Activated T-cell treated with anti-CD3 and anti-CD28 coated beads for 1 hour (primary cell): ENCODE data around the gene RIPOR1.

Experiments used
- DNase-seq: peaks from one replicate; pipeline ENCODE4 v3.0.0-alpha.2; 2020; ENCODE audit warnings: low read depth

RIPOR1 gene

GRCh38 chr16:67538666-67539101 lies 10.1 kb downstream of the RIPOR1 start:
- no peak for DNase-seq

- DNase-seq: no peak
Observed at GRCh38 chr16:67539271-67539670, 10.6 kb downstream of the RIPOR1 start.

GRCh38 chr16:67539691-67540635 lies 11.3 kb downstream of the RIPOR1 start:
- DNase-seq: no peak

GRCh38 chr16:67540756-67541155 lies 12.1 kb downstream of the RIPOR1 start:
- no peak for DNase-seq

GRCh38 chr16:67541391-67542263 lies 13.0 kb downstream of the RIPOR1 start:
- no peak for DNase-seq

GRCh38 chr16:67542464-67542863 lies 13.8 kb downstream of the RIPOR1 start:
- peak; percentile 51 for DNase-seq

GRCh38 chr16:67543036-67543435 lies 14.4 kb downstream of the RIPOR1 start:
- no peak for DNase-seq

- no peak for DNase-seq
Observed at GRCh38 chr16:67543582-67543981, 15.0 kb downstream of the RIPOR1 start.

GRCh38 chr16:67544329-67544841 lies 15.8 kb downstream of the RIPOR1 start:
- no peak for DNase-seq

GRCh38 chr16:67544844-67545664 lies 16.4 kb downstream of the RIPOR1 start:
- no peak for DNase-seq

GRCh38 chr16:67545665-67546024 lies 17.0 kb downstream of the RIPOR1 start:
- no peak for DNase-seq

GRCh38 chr16:67546091-67546501 lies 17.5 kb downstream of the RIPOR1 start:
- no peak for DNase-seq

GRCh38 chr16:67546761-67547422 lies 18.3 kb downstream of the RIPOR1 start:
- DNase-seq: peak; percentile 68

- peak; percentile 41 for DNase-seq
Observed at GRCh38 chr16:67547423-67548264, 19.0 kb downstream of the RIPOR1 start.

GRCh38 chr16:67548265-67549126 lies 19.9 kb downstream of the RIPOR1 start:
- DNase-seq: no peak

- DNase-seq: no peak
Observed at GRCh38 chr16:67549240-67549639, 20.6 kb downstream of the RIPOR1 start.

GRCh38 chr16:67549936-67550335 lies 21.3 kb downstream of the RIPOR1 start:
- DNase-seq: no peak

GRCh38 chr16:67551091-67551490 lies 22.5 kb downstream of the RIPOR1 start:
- DNase-seq: no peak

- DNase-seq: no peak
Observed at GRCh38 chr16:67551972-67552371, 23.3 kb downstream of the RIPOR1 start.
